ENCODE data around the gene CRKL.

CRKL gene

DNA sequence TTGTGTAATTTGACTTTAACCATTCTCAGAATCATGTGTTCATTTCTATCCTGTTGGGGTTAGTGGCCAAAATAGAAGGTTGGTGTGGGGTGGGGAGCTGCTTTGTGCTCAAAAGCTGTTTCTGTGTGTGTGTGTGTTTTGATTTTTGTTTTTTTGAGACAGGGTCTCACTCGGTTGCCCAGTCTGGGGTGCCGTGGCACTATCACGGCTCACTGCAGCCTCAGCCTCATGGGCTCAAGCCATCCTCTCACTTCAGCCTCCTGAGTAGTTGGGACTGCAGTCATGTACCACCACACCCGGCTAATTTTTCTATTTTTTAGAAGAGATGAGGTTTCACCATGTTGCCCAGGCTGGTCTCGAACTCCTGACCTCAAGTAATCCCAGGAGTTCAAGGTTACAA, 31.8 kb downstream of the CRKL start:
- Histone ChIP-seq H3K4ac (ENCODE audit: low read depth, low read length) (no peak overlapping the region), H4K91ac (ENCODE audit: low read depth, low read length) (no peak overlapping the region), H3K4me2 (ENCODE audit: low read length) (no peak overlapping the region), H3K36me3 (ENCODE audit: control insufficient read depth in 1 of 2, insufficient read depth in 2 of 2, low read length in 2 of 2) (peaks cover 15 to 25% of the 10 kb centered on the region in 2 experiments), H3K9me3 (ENCODE audit: insufficient read depth, low read depth, low read length) (no peaks in the 10 kb centered on the region), H3K18ac (ENCODE audit: low read length) (no peak overlapping the region), H3K79me1 (ENCODE audit: low read length) (peaks cover 4% of the 10 kb centered on the region), H3K79me2 (ENCODE audit: control insufficient read depth, insufficient read depth, low read length, poor library complexity) (peaks cover 12% of the 10 kb centered on the region), H3K14ac (ENCODE audit: low read length) (no peak overlapping the region), H2BK120ac (ENCODE audit: insufficient read depth, low read length, poor library complexity) (no peak overlapping the region), H3K4me1 (ENCODE audit: control insufficient read depth in 1 of 2, insufficient read depth in 2 of 2, low read length in 2 of 2) (peaks cover 21 to 23% of the 10 kb centered on the region in 2 experiments), H3K4me3 (ENCODE audit: low read depth, low read length) (no peak overlapping the region), H3K27me3 (ENCODE audit: insufficient read depth, low read length) (no peaks in the 10 kb centered on the region), H3K9ac (ENCODE audit: low read length) (no peak overlapping the region), H2BK12ac (ENCODE audit: low read length) (no peak overlapping the region), H4K8ac (ENCODE audit: low read depth, low read length) (no peak overlapping the region), H2AFZ (ENCODE audit: insufficient read depth, low read length, poor library complexity) (no peak overlapping the region), H2AK5ac (ENCODE audit: low read length) (no peak overlapping the region), H4K12ac (ENCODE audit: low read depth, low read length) (no peak overlapping the region), H3K27ac (ENCODE audit: low read depth, low read length) (no peak overlapping the region), H3K23ac (ENCODE audit: low read length) (no peak overlapping the region), H2BK5ac (ENCODE audit: low read depth, low read length, poor library complexity) (no peak overlapping the region)
- no peak for DNase-seq
- no CpG with 5 or more reads among the region's 5 CpGs for WGBS (ENCODE audit: extremely low coverage, insufficient coverage, insufficient read length)

DNA sequence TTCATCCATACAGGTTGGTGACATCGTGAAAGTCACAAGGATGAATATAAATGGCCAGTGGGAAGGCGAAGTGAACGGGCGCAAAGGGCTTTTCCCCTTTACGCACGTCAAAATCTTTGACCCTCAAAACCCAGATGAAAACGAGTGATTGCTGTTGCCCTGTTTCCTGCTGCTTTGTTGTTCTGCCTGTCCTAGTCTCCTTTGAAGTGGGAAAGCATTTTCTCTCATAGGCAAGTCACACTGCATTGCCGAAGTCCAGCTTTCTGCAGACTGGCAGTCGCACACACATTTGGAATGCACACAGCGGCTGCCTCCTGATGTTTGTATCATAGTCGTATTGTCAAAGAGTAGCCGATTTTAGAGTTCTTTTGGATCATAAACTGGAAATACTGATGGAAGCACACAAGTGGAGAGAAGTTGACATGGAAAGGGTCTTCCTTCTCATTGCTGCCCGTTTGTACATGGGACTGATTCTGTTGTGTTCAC, 32.5 kb downstream of the CRKL start:
- Histone ChIP-seq H3K18ac (ENCODE audit: low read length) (no peak overlapping the region), H2AFZ (ENCODE audit: insufficient read depth, low read length, poor library complexity) (no peak overlapping the region), H3K79me2 (ENCODE audit: control insufficient read depth, insufficient read depth, low read length, poor library complexity) (peaks cover 10% of the 10 kb centered on the region), H3K4me3 (ENCODE audit: low read depth, low read length) (no peak overlapping the region), H3K9me3 (ENCODE audit: insufficient read depth, low read depth, low read length) (no peaks in the 10 kb centered on the region), H3K27ac (ENCODE audit: low read depth, low read length) (peak overlapping the region; percentile 36), H3K79me1 (ENCODE audit: low read length) (peaks cover 4% of the 10 kb centered on the region), H3K27me3 (ENCODE audit: insufficient read depth, low read length) (no peaks in the 10 kb centered on the region), H3K14ac (ENCODE audit: low read length) (no peak overlapping the region), H3K9ac (ENCODE audit: low read length) (no peak overlapping the region), H3K23ac (ENCODE audit: low read length) (no peak overlapping the region), H2BK120ac (ENCODE audit: insufficient read depth, low read length, poor library complexity) (no peak overlapping the region), H2AK5ac (ENCODE audit: low read length) (no peak overlapping the region), H3K4me2 (ENCODE audit: low read length) (no peak overlapping the region), H3K4ac (ENCODE audit: low read depth, low read length) (no peak overlapping the region), H3K36me3 (ENCODE audit: control insufficient read depth in 1 of 2, insufficient read depth in 2 of 2, low read length in 2 of 2) (peaks cover 15 to 26% of the 10 kb centered on the region in 2 experiments), H4K8ac (ENCODE audit: low read depth, low read length) (no peak overlapping the region), H2BK5ac (ENCODE audit: low read depth, low read length, poor library complexity) (no peak overlapping the region), H4K12ac (ENCODE audit: low read depth, low read length) (no peak overlapping the region), H4K91ac (ENCODE audit: low read depth, low read length) (no peak overlapping the region), H3K4me1 (ENCODE audit: control insufficient read depth in 1 of 2, insufficient read depth in 2 of 2, low read length in 2 of 2) (peaks cover 19 to 26% of the 10 kb centered on the region in 2 experiments), H2BK12ac (ENCODE audit: low read length) (no peak overlapping the region)
- no CpG with 5 or more reads among the region's 13 CpGs for WGBS (ENCODE audit: extremely low coverage, insufficient coverage, insufficient read length)
- DNase-seq, result no peak

DNA sequence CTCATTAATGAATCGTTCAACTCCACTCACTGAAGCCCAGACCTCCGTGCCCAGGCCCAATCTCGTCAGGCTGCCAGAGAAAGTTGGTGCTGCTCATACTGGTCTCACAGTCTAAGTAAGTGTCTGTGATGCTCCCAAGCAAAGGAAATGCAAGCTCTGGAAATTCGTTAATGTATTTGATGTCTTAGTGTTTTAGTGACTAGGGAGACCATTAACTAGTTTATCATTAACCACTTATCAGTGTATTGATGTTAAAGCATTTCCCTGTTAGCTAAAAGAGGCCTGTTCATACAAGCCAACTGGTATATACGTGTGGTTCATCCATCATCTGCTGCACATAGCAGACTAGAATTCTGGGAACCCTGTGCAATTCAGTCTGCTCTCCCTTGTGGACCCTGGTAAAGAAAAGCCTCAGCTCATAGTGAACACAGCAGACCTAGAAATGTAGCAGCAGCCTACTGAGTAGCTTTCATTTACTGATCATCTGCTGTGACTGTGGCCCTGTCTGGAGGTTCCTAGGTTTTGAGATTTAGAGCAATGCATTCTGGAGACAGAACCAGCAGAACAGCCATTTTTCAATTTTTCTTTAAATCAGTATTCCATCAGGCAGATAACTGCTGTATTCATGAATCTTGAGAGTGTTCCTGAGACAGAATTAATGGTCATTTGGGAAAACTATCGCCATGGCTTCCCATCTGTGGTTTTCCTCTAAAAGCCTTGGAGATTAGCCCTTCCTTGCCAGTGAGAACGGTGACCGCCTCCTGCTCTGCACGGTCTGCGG, 34.1 kb downstream of the CRKL start:
- Histone ChIP-seq H3K4ac (ENCODE audit: low read depth, low read length) (no peak overlapping the region), H3K23ac (ENCODE audit: low read length) (no peak overlapping the region), H4K91ac (ENCODE audit: low read depth, low read length) (no peak overlapping the region), H3K14ac (ENCODE audit: low read length) (no peak overlapping the region), H3K4me1 (ENCODE audit: control insufficient read depth in 1 of 2, insufficient read depth in 2 of 2, low read length in 2 of 2) (peaks cover 16 to 29% of the 10 kb centered on the region in 2 experiments), H4K8ac (ENCODE audit: low read depth, low read length) (no peak overlapping the region), H2AFZ (ENCODE audit: insufficient read depth, low read length, poor library complexity) (no peak overlapping the region), H2BK120ac (ENCODE audit: insufficient read depth, low read length, poor library complexity) (no peak overlapping the region), H4K12ac (ENCODE audit: low read depth, low read length) (no peak overlapping the region), H3K4me2 (ENCODE audit: low read length) (no peak overlapping the region), H3K27me3 (ENCODE audit: insufficient read depth, low read length) (no peaks in the 10 kb centered on the region), H2BK12ac (ENCODE audit: low read length) (no peak overlapping the region), H2AK5ac (ENCODE audit: low read length) (no peak overlapping the region), H3K79me1 (ENCODE audit: low read length) (peaks cover 4% of the 10 kb centered on the region), H3K27ac (ENCODE audit: low read depth, low read length) (peak overlapping the region; percentile 9), H3K18ac (ENCODE audit: low read length) (no peak overlapping the region), H3K36me3 (ENCODE audit: control insufficient read depth in 1 of 2, insufficient read depth in 2 of 2, low read length in 2 of 2) (peaks cover 15 to 26% of the 10 kb centered on the region in 2 experiments), H3K9ac (ENCODE audit: low read length) (no peak overlapping the region), H3K79me2 (ENCODE audit: control insufficient read depth, insufficient read depth, low read length, poor library complexity) (peaks cover 3% of the 10 kb centered on the region), H3K9me3 (ENCODE audit: insufficient read depth, low read depth, low read length) (no peaks in the 10 kb centered on the region), H2BK5ac (ENCODE audit: low read depth, low read length, poor library complexity) (no peak overlapping the region), H3K4me3 (ENCODE audit: low read depth, low read length) (no peak overlapping the region)
- WGBS (ENCODE audit: extremely low coverage, insufficient coverage, insufficient read length), result no CpG with 5 or more reads among the region's 10 CpGs
- DNase-seq, result no peak

DNA sequence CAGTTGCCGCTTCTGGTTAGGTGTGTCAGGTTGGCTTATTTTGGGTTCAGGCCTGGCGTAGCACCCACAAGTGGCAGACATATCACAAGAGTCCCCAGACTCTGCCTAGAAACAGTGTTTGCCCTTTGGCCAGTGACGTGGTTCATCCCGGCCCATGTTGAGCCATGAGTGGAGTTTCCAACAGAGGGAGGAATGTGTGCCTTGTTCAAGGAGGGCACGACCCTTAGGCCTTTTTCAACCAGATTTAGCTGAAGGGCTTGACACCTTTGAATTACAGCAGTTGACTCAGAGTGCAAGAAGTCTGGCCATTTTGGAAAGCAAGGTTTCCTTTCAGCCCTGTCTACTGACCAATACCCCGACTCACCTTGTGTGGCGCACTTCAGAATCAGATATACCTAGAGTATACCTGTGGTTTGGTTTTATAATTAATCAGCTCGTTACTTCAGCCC, 34.7 kb downstream of the CRKL start:
- no peak overlapping the region for H2BK120ac ChIP-seq (ENCODE audit: insufficient read depth, low read length, poor library complexity)
- H3K4me3 ChIP-seq (ENCODE audit: low read depth, low read length), result no peak overlapping the region
- whole genome bisulfite sequencing (ENCODE audit: extremely low coverage, insufficient coverage, insufficient read length), result no CpG with 5 or more reads among the region's 8 CpGs
- H3K9me3 ChIP-seq (ENCODE audit: insufficient read depth, low read depth, low read length), result no peaks in the 10 kb centered on the region
- H3K14ac ChIP-seq (ENCODE audit: low read length), result no peak overlapping the region
- H3K4ac ChIP-seq (ENCODE audit: low read depth, low read length), result no peak overlapping the region
- H3K27me3 ChIP-seq (ENCODE audit: insufficient read depth, low read length), result no peaks in the 10 kb centered on the region
- no peak overlapping the region for H4K8ac ChIP-seq (ENCODE audit: low read depth, low read length)
- H4K91ac ChIP-seq (ENCODE audit: low read depth, low read length), result no peak overlapping the region
- no peak overlapping the region for H2AK5ac ChIP-seq (ENCODE audit: low read length)
- no peak overlapping the region for H3K4me2 ChIP-seq (ENCODE audit: low read length)
- H3K27ac ChIP-seq (ENCODE audit: low read depth, low read length), result no peak overlapping the region
- no peak overlapping the region for H2AFZ ChIP-seq (ENCODE audit: insufficient read depth, low read length, poor library complexity)
- H4K12ac ChIP-seq (ENCODE audit: low read depth, low read length), result no peak overlapping the region
- no peak overlapping the region for H3K9ac ChIP-seq (ENCODE audit: low read length)
- H3K79me2 ChIP-seq (ENCODE audit: control insufficient read depth, insufficient read depth, low read length, poor library complexity), result peaks cover 3% of the 10 kb centered on the region
- H3K4me1 ChIP-seq (ENCODE audit: control insufficient read depth in 1 of 2, insufficient read depth in 2 of 2, low read length in 2 of 2), result peaks cover 21 to 35% of the 10 kb centered on the region in 2 experiments
- H3K18ac ChIP-seq (ENCODE audit: low read length), result no peak overlapping the region
- H3K79me1 ChIP-seq (ENCODE audit: low read length), result peaks cover 8% of the 10 kb centered on the region
- DNase-seq, result peak; percentile 44 to 45
- H3K23ac ChIP-seq (ENCODE audit: low read length), result no peak overlapping the region
- peaks cover 15 to 26% of the 10 kb centered on the region in 2 experiments for H3K36me3 ChIP-seq (ENCODE audit: control insufficient read depth in 1 of 2, insufficient read depth in 2 of 2, low read length in 2 of 2)
- H2BK5ac ChIP-seq (ENCODE audit: low read depth, low read length, poor library complexity), result no peak overlapping the region
- H2BK12ac ChIP-seq (ENCODE audit: low read length), result no peak overlapping the region

Data from trophoblast cell (in vitro differentiated cells and primary cell).